Uterus (tissue), 4 donors: ENCODE data around the gene TPRA1. TPM values are rescaled to one million over a fixed set of nuclear protein-coding genes. Genes with fewer than 3 reads are reported as not detected.

Experiments
- DNase-seq, 2 donors: peaks; one replicate each; pipeline ENCODE4 v3.0.0-alpha.2; 2019 to 2020
- H3K27ac ChIP-seq, 2 donors: fragments of 200-600 bp; sonication (generic); 1 replicate in 1 of 2; 2 replicates in 1 of 2; pipeline ENCODE4 v1.5.1; 2016 to 2018
- H3K27me3 ChIP-seq, 2 donors: fragments of 200-600 bp; sonication (generic); one replicate each; pipeline ENCODE4 v1.5.1; 2018 to 2019; ENCODE audit warnings: control low read depth in 1 of 2
- H3K36me3 ChIP-seq, 2 donors: fragments of 200-600 bp; sonication (generic); one replicate each; pipeline ENCODE4 v1.5.1; 2019; ENCODE audit warnings: control low read depth in 1 of 2
- H3K4me1 ChIP-seq, 2 donors: fragments of 200-600 bp; sonication (generic); one replicate each; pipeline ENCODE4 v1.5.1; 2018 to 2019; ENCODE audit warnings: control low read depth in 1 of 2
- H3K4me3 ChIP-seq, 2 donors: fragments of 200-600 bp; sonication (generic); 1 replicate in 1 of 2; 2 replicates in 1 of 2; pipeline ENCODE4 v1.5.1; 2018 to 2019; ENCODE audit warnings: mild to moderate bottlenecking in 1 of 2
- H3K9me3 ChIP-seq, 2 donors: fragments of 200-600 bp; sonication (generic); one replicate each; pipeline ENCODE4 v1.5.1; 2019; ENCODE audit warnings: control low read depth in 1 of 2
- CTCF ChIP-seq, 4 experiments: fragments of 200-600 bp in 2 of 4; fragments of 450-650 bp in 2 of 4; sonication (generic) in 2 of 4; IDR thresholded peaks; one replicate each; pipeline ENCODE4 v1.5.1; 2016 to 2019; ENCODE audit warnings: antibody characterized with exemption in 4 of 4, mild to moderate bottlenecking in 2 of 4, moderate library complexity in 1 of 4
- POLR2A ChIP-seq, 2 donors: fragments of 450-650 bp; IDR thresholded peaks; one replicate each; pipeline ENCODE4 v1.6.1; 2016; ENCODE audit warnings: antibody characterized with exemption in 2 of 2, mild to moderate bottlenecking in 1 of 2, moderate library complexity in 1 of 2
- intact Hi-C: fragments of 100-400 bp; cut with DNase I; formaldehyde crosslinking; loops from one replicate; pipeline ENCODE4 v1.15.1; 2023; ENCODE audit warnings: low total_unique reads
- total RNA-seq, 4 donors: library from RNA; depleted of rRNA in 3 of 4; stranded (reverse); fragments of >200 nt in 3 of 4; gene quantifications; one replicate each; pipeline versions ENCODE4 v1.1.0 to v1.2.4, GENCODE V29; 2014 to 2023
- donor health status: DM: yes; HTN: yes; CAD: no.

TPRA1 gene
- total RNA-seq, 4 donors from 2014 or later, result 22.4 to 72.5 (median 37.7) TPM

DNA sequence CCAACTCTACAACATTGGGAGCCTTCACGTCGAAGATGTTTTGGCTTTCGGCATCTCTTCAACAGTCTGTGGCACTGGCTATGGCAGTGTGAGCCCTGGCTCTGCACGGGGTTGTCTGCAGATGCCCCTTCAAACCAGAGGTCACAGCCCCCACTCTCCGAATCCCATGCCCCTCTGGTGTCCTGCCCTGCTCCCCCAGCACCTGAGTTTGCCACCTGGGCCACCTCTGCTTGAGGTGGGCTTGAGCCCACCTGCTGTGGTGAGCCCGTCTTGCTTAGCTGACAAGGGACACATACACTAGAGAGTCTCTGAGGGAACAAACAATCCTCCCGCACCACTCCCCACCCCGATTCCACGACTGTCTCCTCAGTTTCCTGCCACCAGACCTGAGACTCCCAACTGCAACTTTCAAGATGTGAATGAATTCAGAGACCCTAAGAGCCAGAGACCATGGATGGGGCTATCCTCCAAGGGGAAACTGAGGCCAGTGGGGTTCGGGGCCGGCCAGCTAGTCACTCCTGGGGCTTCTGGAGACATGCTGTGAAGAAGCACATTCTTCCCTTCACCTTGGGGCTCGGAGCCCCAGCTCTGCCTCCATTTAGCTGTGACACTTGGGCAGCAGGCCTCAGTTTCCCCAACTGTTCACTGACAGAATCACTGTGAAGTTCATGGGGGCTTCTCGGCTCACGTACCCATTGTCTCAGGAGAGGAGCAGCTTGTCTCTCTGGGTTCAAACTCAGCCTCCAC, 44.6 kb downstream of the TPRA1 start:
- peaks cover 0 to 6% of the 10 kb centered on the region in 2 donors for H3K4me1 ChIP-seq
- intact Hi-C loops, result loop anchor here (10.0 kb wide), 1 partner anchor 881 kb away; no protein-coding TSS in a partner anchor
- no peak for TF ChIP-seq POLR2A (IDR thresholded peaks at IDR 0.05)
- no peak overlapping the region for H3K27ac ChIP-seq
- H3K27me3 ChIP-seq, result no peaks in the 10 kb centered on the region
- H3K9me3 ChIP-seq, result no peaks in the 10 kb centered on the region
- no peak overlapping the region for H3K4me3 ChIP-seq
- no peaks in the 10 kb centered on the region for H3K36me3 ChIP-seq
- DNase-seq, result no peak

- TF ChIP-seq CTCF (IDR thresholded peaks at IDR 0.05) (no peak), POLR2A (IDR thresholded peaks at IDR 0.05) (no peak)
- no peak for DNase-seq
- peaks cover 0 to 6% of the 10 kb centered on the region in 2 donors for H3K4me1 ChIP-seq
- H3K27me3 ChIP-seq, result no peaks in the 10 kb centered on the region
- no peak overlapping the region for H3K4me3 ChIP-seq
- H3K9me3 ChIP-seq, result no peaks in the 10 kb centered on the region
- no peak overlapping the region for H3K27ac ChIP-seq
- no peaks in the 10 kb centered on the region for H3K36me3 ChIP-seq
- intact Hi-C loops, result loop anchor here (10.0 kb wide), 1 partner anchor 880 kb away; no protein-coding TSS in a partner anchor
Observed at GRCh38 chr3:127545216-127545615, 45.3 kb downstream of the TPRA1 start.

- no peak overlapping the region for H3K27ac ChIP-seq
- intact Hi-C loops, result loop anchor here (10.0 kb wide), 1 partner anchor 880 kb away; no protein-coding TSS in a partner anchor
- H3K27me3 ChIP-seq, result no peaks in the 10 kb centered on the region
- TF ChIP-seq POLR2A (IDR thresholded peaks at IDR 0.05), result no peak
- TF ChIP-seq CTCF (IDR thresholded peaks at IDR 0.05), result no peak
- no peaks in the 10 kb centered on the region for H3K9me3 ChIP-seq
- DNase-seq, result no peak
- peaks cover 0 to 6% of the 10 kb centered on the region in 2 donors for H3K4me1 ChIP-seq
- no peaks in the 10 kb centered on the region for H3K36me3 ChIP-seq
- no peak overlapping the region for H3K4me3 ChIP-seq
Observed at GRCh38 chr3:127544803-127545201, 45.7 kb downstream of the TPRA1 start.

GRCh38 chr3:127544192-127544802, 46.2 kb downstream of the TPRA1 start:
- TF ChIP-seq CTCF (IDR thresholded peaks at IDR 0.05) (peak; percentile 53 to 64 (median 58)), POLR2A (IDR thresholded peaks at IDR 0.05) (no peak)
- no peaks in the 10 kb centered on the region for H3K27me3 ChIP-seq
- no peaks in the 10 kb centered on the region for H3K9me3 ChIP-seq
- intact Hi-C loops, result loop anchor here (10.0 kb wide), 1 partner anchor 879 kb away; no protein-coding TSS in a partner anchor
- H3K4me3 ChIP-seq, result no peak overlapping the region
- no peak overlapping the region for H3K27ac ChIP-seq
- no peaks in the 10 kb centered on the region for H3K36me3 ChIP-seq
- peaks cover 0 to 6% of the 10 kb centered on the region in 2 donors for H3K4me1 ChIP-seq
- DNase-seq, result peak; percentile 52 to 55

DNA sequence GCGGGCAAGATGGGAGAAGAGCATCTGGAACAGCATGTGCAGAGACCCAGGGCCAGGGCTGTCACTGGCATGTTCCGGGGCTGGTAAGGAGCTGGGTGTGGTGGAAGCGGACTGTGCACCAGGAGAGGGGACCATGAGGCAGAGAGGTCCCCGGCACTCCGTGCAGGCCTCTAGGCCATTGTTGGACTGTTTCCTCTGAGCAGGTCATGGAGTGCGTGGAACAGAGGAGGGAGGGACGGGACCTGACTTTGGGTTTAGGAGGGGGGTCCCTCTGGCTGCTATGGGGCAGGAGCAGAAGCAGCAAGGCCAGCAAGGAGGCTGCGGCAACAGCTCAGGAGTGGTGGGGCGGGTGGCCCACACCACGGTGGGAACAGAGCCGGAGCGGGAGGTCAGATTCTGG, 47.1 kb downstream of the TPRA1 start:
- TF ChIP-seq CTCF (IDR thresholded peaks at IDR 0.05) (no peak), POLR2A (IDR thresholded peaks at IDR 0.05) (no peak)
- no peaks in the 10 kb centered on the region for H3K9me3 ChIP-seq
- no peak overlapping the region for H3K27ac ChIP-seq
- H3K4me3 ChIP-seq, result no peak overlapping the region
- no peaks in the 10 kb centered on the region for H3K36me3 ChIP-seq
- DNase-seq, result no peak
- H3K27me3 ChIP-seq, result no peaks in the 10 kb centered on the region
- H3K4me1 ChIP-seq, result peaks cover 0 to 6% of the 10 kb centered on the region in 2 donors
- intact Hi-C loops, result loop anchor here (10.0 kb wide), 1 partner anchor 879 kb away; no protein-coding TSS in a partner anchor
